ENCODE measurements around the gene NCK1. TPM values are rescaled to one million over a fixed set of nuclear protein-coding genes. Genes with fewer than 3 reads are reported as not detected.

NCK1 gene
- total and polyA plus RNA-seq, 9 of the 15 experiments (the other 6 are each of a cell fraction or from before 2014, with no cell fraction given) = 17.3 to 30.5 (median 25.0) TPM

- Histone ChIP-seq H3K9me1 (ENCODE audit: control insufficient read depth, insufficient read depth, low read length) (no peaks in the 10 kb centered on the region), H3K79me2 (ENCODE audit: control insufficient read depth, insufficient read depth, low read length) (peaks cover 2% of the 10 kb centered on the region; the same call in 2 of the 3 replicates), H4K20me1 (replicated peaks; ENCODE audit: control insufficient read depth, insufficient read depth, low read length) (no peaks in the 10 kb centered on the region), H3K9ac (ENCODE audit: insufficient read depth in 1 of 2, low read depth in 2 of 2, low read length in 2 of 2) (no peak overlapping the region), H3K27me3 (ENCODE audit: control insufficient read depth in 2 of 2, insufficient read depth in 2 of 2, low read length in 2 of 2) (no peaks in the 10 kb centered on the region), H3K4me1 (replicated peaks in 1 of 2; ENCODE audit: control insufficient read depth in 2 of 2, insufficient read depth in 2 of 2, low read length in 2 of 2) (peaks cover 0 to 10% of the 10 kb centered on the region in 2 experiments; a peak in 2 of 5 replicates), H3K27ac (ENCODE audit: extremely low read depth, low read depth, low read length) (no peak overlapping the region), H3K36me3 (ENCODE audit: control insufficient read depth, insufficient read depth, low read length) (peaks cover 13% of the 10 kb centered on the region; the same call in 2 of the 3 replicates), H3K4me2 (ENCODE audit: insufficient read depth, low read length) (no peak overlapping the region), H3K4me3 (no peak overlapping the region), H3K9me3 (replicated peaks; ENCODE audit: control insufficient read depth, insufficient read depth, low read depth, low read length) (no peaks in the 10 kb centered on the region), H2AFZ (ENCODE audit: low read depth, low read length) (no peak overlapping the region)
- FAIRE-seq (no peak), DNase-seq (ENCODE audit: extremely low read depth in 1 of 4, low spot score in 3 of 4) (no peak), ATAC-seq (no peak)
- in situ Hi-C loops (cut with MboI) (no loop called here), intact Hi-C loops (cut with micrococcal nuclease) (no loop called here)
- 91% methylated on average over 1 of the region's 1 CpG for WGBS (ENCODE audit: insufficient coverage, low coverage, missing lambda C conversion rate)
- no TSS peak for BruUV-seq (replicated peaks)
- TF ChIP-seq LCOR (CRISPR knock-in tag; IDR thresholded peaks at IDR 0.05) (no peak), FOXP4 (CRISPR knock-in tag; IDR thresholded peaks at IDR 0.05; ENCODE audit: borderline replicate concordance) (no peak)
- CTCF ChIA-PET (ENCODE audit: low intra/inter-chr PET ratio) = no interaction called here
- POLR2A ChIA-PET = interaction anchor here (0.9 to 1.1 kb wide), 2 partner anchors 12 to 24 kb away, joined by 3 to 4 read pairs; no protein-coding TSS in a partner anchor
Observed at GRCh38 chr3:136950623-136951022, 88.6 kb downstream of the NCK1 start.

DNA sequence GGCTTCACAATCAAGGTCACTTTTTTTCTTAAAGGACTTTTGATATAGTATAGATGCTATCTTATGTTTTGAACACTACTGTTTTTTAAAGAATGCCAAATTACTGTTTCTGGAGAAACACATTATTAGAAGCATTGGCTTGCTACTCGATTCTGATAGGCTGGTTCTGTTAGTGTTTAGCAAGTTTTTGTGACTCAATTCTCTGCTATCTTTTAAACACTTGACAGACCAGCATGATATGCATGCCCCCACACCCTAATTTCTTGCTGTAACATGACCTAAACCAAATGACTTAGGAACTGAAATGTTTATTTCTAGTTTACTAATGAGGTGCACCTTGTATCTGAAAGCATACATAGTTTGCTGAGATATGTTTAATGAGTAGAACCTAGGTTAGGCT, 90.3 kb downstream of the NCK1 start:
- WGBS (ENCODE audit: insufficient coverage, low coverage, missing lambda C conversion rate) = 23% methylated on average over 1 of the region's 1 CpG
- no peak overlapping the region for H3K27ac ChIP-seq (ENCODE audit: extremely low read depth, low read depth, low read length)
- intact Hi-C loops (cut with micrococcal nuclease) = no loop called here
- no peaks in the 10 kb centered on the region for H3K9me3 ChIP-seq (replicated peaks; ENCODE audit: control insufficient read depth, insufficient read depth, low read depth, low read length)
- H3K27me3 ChIP-seq (ENCODE audit: control insufficient read depth in 2 of 2, insufficient read depth in 2 of 2, low read length in 2 of 2) = no peaks in the 10 kb centered on the region
- H3K36me3 ChIP-seq (ENCODE audit: control insufficient read depth, insufficient read depth, low read length) = peaks cover 4% of the 10 kb centered on the region; the same call in 1 of the 3 replicates
- no peak for ATAC-seq
- H3K4me3 ChIP-seq = no peak overlapping the region
- no peak overlapping the region for H3K4me2 ChIP-seq (ENCODE audit: insufficient read depth, low read length)
- in situ Hi-C loops (cut with MboI) = no loop called here
- H2AFZ ChIP-seq (ENCODE audit: low read depth, low read length) = no peak overlapping the region
- H3K9me1 ChIP-seq (ENCODE audit: control insufficient read depth, insufficient read depth, low read length) = no peaks in the 10 kb centered on the region
- DNase-seq (ENCODE audit: extremely low read depth in 1 of 4, low spot score in 3 of 4) = no peak
- no peaks in the 10 kb centered on the region for H4K20me1 ChIP-seq (replicated peaks; ENCODE audit: control insufficient read depth, insufficient read depth, low read length)
- H3K9ac ChIP-seq (ENCODE audit: insufficient read depth in 1 of 2, low read depth in 2 of 2, low read length in 2 of 2) = no peak overlapping the region
- POLR2A ChIA-PET = no interaction called here
- peaks cover 0 to 17% of the 10 kb centered on the region in 2 experiments; a peak in 2 of 5 replicates for H3K4me1 ChIP-seq (replicated peaks in 1 of 2; ENCODE audit: control insufficient read depth in 2 of 2, insufficient read depth in 2 of 2, low read length in 2 of 2)
- BruUV-seq (replicated peaks) = no TSS peak
- CTCF ChIA-PET (ENCODE audit: low intra/inter-chr PET ratio) = interaction anchor here (0.5 kb wide), 1 partner anchor 99 kb away, joined by 3 read pairs; no protein-coding TSS in a partner anchor
- FAIRE-seq = no peak
- H3K79me2 ChIP-seq (ENCODE audit: control insufficient read depth, insufficient read depth, low read length) = no peaks in the 10 kb centered on the region
- TF ChIP-seq SUPT5H (IDR thresholded peaks at IDR 0.05) (no peak), MAFF (IDR thresholded peaks at IDR 0.05; ENCODE audit: low read length) (no peak), TEAD4 (IDR thresholded peaks at IDR 0.05; ENCODE audit: low read length) (no peak), TEAD4 (CRISPR knock-in tag; IDR thresholded peaks at IDR 0.05; ENCODE audit: borderline replicate concordance) (no peak), DACH1 (IDR thresholded peaks at IDR 0.05; ENCODE audit: partially characterized antibody) (no peak), ZNF717 (CRISPR knock-in tag; IDR thresholded peaks at IDR 0.05) (no peak), CBX5 (IDR thresholded peaks at IDR 0.05; ENCODE audit: borderline replicate concordance, low read depth) (no peak), CBFA2T2 (conservative IDR thresholded peaks at IDR 0.05) (no peak), HDAC3 (IDR thresholded peaks at IDR 0.05; ENCODE audit: borderline replicate concordance, partially characterized antibody) (no peak)
- TF ChIP-seq, protein P1, sequence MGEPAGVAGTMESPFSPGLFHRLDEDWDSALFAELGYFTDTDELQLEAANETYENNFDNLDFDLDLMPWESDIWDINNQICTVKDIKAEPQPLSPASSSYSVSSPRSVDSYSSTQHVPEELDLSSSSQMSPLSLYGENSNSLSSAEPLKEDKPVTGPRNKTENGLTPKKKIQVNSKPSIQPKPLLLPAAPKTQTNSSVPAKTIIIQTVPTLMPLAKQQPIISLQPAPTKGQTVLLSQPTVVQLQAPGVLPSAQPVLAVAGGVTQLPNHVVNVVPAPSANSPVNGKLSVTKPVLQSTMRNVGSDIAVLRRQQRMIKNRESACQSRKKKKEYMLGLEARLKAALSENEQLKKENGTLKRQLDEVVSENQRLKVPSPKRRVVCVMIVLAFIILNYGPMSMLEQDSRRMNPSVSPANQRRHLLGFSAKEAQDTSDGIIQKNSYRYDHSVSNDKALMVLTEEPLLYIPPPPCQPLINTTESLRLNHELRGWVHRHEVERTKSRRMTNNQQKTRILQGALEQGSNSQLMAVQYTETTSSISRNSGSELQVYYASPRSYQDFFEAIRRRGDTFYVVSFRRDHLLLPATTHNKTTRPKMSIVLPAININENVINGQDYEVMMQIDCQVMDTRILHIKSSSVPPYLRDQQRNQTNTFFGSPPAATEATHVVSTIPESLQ (CRISPR knock-in tag; IDR thresholded peaks at IDR 0.05) = no peak
